GM18498 (cell line): Measurements from ENCODE around the gene STPG2.

Experiments used
- ATAC-seq: cut with Tn5 transposase; IDR thresholded peaks from one replicate; pipeline ENCODE4 v1.9.1; 2021; ENCODE audit warnings: mild to moderate bottlenecking, moderate library complexity; ENCODE audit not compliant: unreplicated experiment

Gene STPG2

GRCh38 chr4:97525236-97525635 lies 618.0 kb downstream of the STPG2 start:
- no peak for ATAC-seq

- ATAC-seq, result no peak
Observed at GRCh38 chr4:97517939-97518338, 625.3 kb downstream of the STPG2 start.

GRCh38 chr4:97513917-97514316 lies 629.4 kb downstream of the STPG2 start:
- ATAC-seq, result no peak
